Stomach (tissue), 9 donors: ENCODE measurements around the gene MCF2L2. TPM values are rescaled to one million over a fixed set of nuclear protein-coding genes. Genes with fewer than 3 reads are reported as not detected.

Experiments used
- DNase-seq, 2 donors: peaks; one replicate each; pipeline versions ENCODE4 v3.0.0 to v3.0.0-alpha.2; 2013 to 2019
- H3K27ac ChIP-seq, 5 donors: fragments of 200-600 bp in 4 of 5; sonication (generic) in 4 of 5; one replicate each; pipeline ENCODE4 v1.5.1; 2013 to 2019; ENCODE audit warnings: mild to moderate bottlenecking in 1 of 5, moderate library complexity in 1 of 5
- H3K27me3 ChIP-seq, 3 donors: fragments of 200-600 bp; sonication (generic); one replicate each; pipeline ENCODE4 v1.5.1; 2017 to 2019; ENCODE audit warnings: mixed run types in 1 of 3
- H3K36me3 ChIP-seq, 4 donors: fragments of 200-600 bp; sonication (generic); 1 replicate in 3 of 4; 2 replicates in 1 of 4; pipeline ENCODE4 v1.5.1; 2016 to 2019
- H3K4me1 ChIP-seq, 4 donors: fragments of 200-600 bp; sonication (generic); one replicate each; pipeline ENCODE4 v1.5.1; 2016 to 2019
- H3K4me3 ChIP-seq, 4 donors: fragments of 200-600 bp; sonication (generic) in 3 of 4; one replicate each; pipeline ENCODE4 v1.5.1; 2016 to 2019; ENCODE audit warnings: mild to moderate bottlenecking in 1 of 4
- H3K9me3 ChIP-seq, 4 donors: fragments of 200-600 bp; sonication (generic); one replicate each; pipeline ENCODE4 v1.5.1; 2016 to 2019
- EP300 ChIP-seq: sonication (generic); formaldehyde crosslinking; IDR thresholded peaks from one replicate; pipeline ENCODE4 v1.6.1; 2017; ENCODE audit warnings: antibody characterized with exemption
- POLR2A ChIP-seq, 4 donors: fragments of 450-650 bp; IDR thresholded peaks; one replicate each; pipeline ENCODE4 v1.6.1; 2016; ENCODE audit warnings: antibody characterized with exemption in 4 of 4, control low read depth in 2 of 4, mild to moderate bottlenecking in 1 of 4, moderate library complexity in 1 of 4
- POLR2AphosphoS5 ChIP-seq, 3 donors: sonication (generic); formaldehyde crosslinking; IDR thresholded peaks; one replicate each; pipeline ENCODE4 v1.6.1; 2016; ENCODE audit warnings: antibody characterized with exemption in 3 of 3
- WGBS, 5 donors: extraction: QIAGEN DNeasy Blood & Tissue Kit in 3 of 5; methylation state at CpG; one replicate each; pipeline versions ENCODE4 v1.1.5 to v1.1.7; 2013 to 2018; 5-methylcytosine and 5-hydroxymethylcytosine counted together
- intact Hi-C: fragments of 100-400 bp; cut with DNase I; formaldehyde crosslinking; loops from one replicate; pipeline ENCODE4 v1.15.1; 2023; ENCODE audit warnings: low total_unique reads
- polyA plus RNA-seq, 3 donors: library from polyadenylated mRNA; stranded (reverse); fragments of 200-250 nt; gene quantifications; one replicate each; pipeline ENCODE4 v1.2.3, GENCODE V29; 2013
- total RNA-seq, 5 donors: library from RNA; depleted of rRNA; stranded (reverse); fragments of >200 nt; gene quantifications; one replicate each; pipeline versions ENCODE4 v1.1.0 to v1.2.3, GENCODE V29; 2014 to 2016
- TF ChIP-seq, protein P1 (sequence below), 7 experiments: fragments of 450-650 bp in 4 of 7; fragments of 200-600 bp in 3 of 7; sonication (generic) in 3 of 7; IDR thresholded peaks; one replicate each; pipeline ENCODE4 v1.5.1; 2016 to 2019; ENCODE audit warnings: antibody characterized with exemption in 7 of 7, control low read depth in 2 of 7, mild to moderate bottlenecking in 1 of 7
- donor health status: healthy with polysubstance abuse.
- donor health status: Bipolar disorder and iron deficiency.
- donor health status: healthy.

The MCF2L2 gene
- total and polyA plus RNA-seq, 8 donors: 0.05 to 2.0 (median 0.22) TPM; not detected in 2

DNA sequence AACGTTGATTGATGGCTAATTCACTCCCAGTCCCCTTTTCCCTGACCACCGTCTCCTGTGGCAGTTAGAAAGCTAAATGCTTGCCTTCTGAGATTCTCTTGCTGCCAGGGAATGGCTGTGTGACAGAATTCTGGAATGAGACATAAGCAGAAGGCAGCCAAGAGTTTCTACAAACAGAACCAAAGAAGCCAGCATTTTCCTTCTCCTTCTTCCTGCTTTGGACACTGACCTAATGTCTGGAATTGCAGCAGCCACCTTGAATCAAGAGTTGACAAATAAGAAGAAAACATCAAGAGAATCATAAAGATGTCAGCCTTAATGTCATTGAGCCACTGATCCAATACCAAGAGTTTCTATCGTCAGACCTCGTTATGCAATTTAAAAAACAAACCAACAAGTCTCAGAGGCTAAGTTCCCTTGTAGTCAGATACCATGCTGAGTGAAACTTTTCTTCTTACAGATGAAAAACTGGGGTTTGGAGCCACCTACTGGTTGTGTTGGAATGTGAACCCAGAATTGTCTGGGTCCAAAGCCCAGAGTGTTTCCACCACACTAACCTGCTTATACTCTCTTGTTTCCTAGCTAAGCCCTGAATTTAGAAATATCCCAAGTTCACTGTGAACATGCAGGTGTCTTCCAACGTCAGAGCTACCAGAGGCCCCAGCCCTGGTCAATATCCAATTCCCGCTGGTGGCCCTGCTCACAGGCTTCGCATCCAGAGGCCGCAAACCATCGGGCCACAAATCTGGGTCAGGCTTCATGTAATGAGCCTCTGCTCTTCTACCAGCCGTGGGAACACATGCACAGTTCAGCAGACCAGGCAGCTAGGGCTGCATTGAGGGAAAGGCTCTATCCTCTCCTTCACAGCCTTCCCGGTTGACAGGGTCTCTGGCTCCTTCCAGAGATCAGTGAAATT, 42.5 kb downstream of the MCF2L2 start:
- Histone ChIP-seq H3K9me3 (no peaks in the 10 kb centered on the region), H3K36me3 (no peaks in the 10 kb centered on the region), H3K4me3 (no peak overlapping the region), H3K27ac (no peak overlapping the region), H3K4me1 (peaks cover 0 to 8% (median 6%) of the 10 kb centered on the region in 4 donors), H3K27me3 (no peaks in the 10 kb centered on the region)
- intact Hi-C loops: loop anchor here (10.0 kb wide), 1 partner anchor 261 kb away; no protein-coding TSS in a partner anchor
- WGBS, 5 donors: 56 to 62% (median 58%) methylated on average over 11 of the region's 11 CpGs
- TF ChIP-seq EP300: no peak
- TF ChIP-seq, protein P1, sequence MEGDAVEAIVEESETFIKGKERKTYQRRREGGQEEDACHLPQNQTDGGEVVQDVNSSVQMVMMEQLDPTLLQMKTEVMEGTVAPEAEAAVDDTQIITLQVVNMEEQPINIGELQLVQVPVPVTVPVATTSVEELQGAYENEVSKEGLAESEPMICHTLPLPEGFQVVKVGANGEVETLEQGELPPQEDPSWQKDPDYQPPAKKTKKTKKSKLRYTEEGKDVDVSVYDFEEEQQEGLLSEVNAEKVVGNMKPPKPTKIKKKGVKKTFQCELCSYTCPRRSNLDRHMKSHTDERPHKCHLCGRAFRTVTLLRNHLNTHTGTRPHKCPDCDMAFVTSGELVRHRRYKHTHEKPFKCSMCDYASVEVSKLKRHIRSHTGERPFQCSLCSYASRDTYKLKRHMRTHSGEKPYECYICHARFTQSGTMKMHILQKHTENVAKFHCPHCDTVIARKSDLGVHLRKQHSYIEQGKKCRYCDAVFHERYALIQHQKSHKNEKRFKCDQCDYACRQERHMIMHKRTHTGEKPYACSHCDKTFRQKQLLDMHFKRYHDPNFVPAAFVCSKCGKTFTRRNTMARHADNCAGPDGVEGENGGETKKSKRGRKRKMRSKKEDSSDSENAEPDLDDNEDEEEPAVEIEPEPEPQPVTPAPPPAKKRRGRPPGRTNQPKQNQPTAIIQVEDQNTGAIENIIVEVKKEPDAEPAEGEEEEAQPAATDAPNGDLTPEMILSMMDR (IDR thresholded peaks at IDR 0.05): peak in 5 of 7 experiments; percentile 43 to 76 (median 59)
- peak in 1 of 3 donors; percentile 29 for TF ChIP-seq POLR2AphosphoS5 (IDR thresholded peaks at IDR 0.05)
- no peak for TF ChIP-seq POLR2A (IDR thresholded peaks at IDR 0.05)
- peak; percentile 64 to 90 for DNase-seq

DNA sequence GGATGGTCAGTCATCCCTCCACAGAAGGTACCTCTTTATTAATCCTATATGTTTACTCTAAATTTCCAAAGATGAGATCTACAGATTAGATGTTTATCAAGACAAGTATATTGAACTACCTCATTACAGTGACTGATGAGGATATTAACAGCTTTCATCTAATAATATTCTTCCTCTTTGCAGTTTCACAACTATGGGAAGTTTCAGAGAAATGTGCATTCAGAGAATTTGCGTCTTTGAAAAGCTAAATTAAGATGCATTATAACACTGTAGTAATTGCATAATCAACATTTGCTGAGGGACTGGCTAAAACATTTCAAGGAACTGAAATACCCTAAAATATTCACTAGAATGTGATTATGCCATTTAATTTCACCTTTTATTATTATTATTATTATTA, 46.7 kb downstream of the MCF2L2 start:
- TF ChIP-seq, protein P1 (IDR thresholded peaks at IDR 0.05): no peak
- TF ChIP-seq POLR2A (IDR thresholded peaks at IDR 0.05) (no peak), EP300 (no peak), POLR2AphosphoS5 (IDR thresholded peaks at IDR 0.05) (no peak)
- Histone ChIP-seq H3K9me3 (no peaks in the 10 kb centered on the region), H3K4me1 (peaks cover 0 to 20% (median 6%) of the 10 kb centered on the region in 4 donors), H3K27ac (no peak overlapping the region), H3K27me3 (no peaks in the 10 kb centered on the region), H3K4me3 (no peak overlapping the region), H3K36me3 (no peaks in the 10 kb centered on the region)
- intact Hi-C loops: loop anchor here (5.0 to 10.0 kb wide), 2 partner anchors 194 to 257 kb away; no protein-coding TSS in a partner anchor
- 68 to 88% (median 80%) methylated on average over 1 of the region's 1 CpG for WGBS, 5 donors
- DNase-seq: no peak

DNA sequence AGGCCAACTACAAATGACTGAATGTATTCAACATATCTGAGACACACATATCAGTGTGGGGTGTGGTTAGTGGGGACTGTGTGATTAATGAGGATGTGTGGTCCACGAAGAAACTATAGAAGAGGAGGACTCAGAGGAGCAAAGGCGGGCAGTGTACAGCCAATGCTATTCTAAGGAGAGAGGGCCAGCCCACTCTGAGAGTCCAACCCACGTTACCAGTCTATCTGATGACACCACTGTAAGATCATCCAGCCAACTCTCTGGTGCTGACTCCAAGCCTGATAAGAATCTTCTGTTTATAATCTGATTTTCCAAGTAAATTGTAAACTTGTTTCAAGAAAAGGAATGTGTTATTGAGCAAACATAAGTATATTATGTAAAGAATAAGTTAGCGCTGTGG, 47.2 kb downstream of the MCF2L2 start:
- peak in 1 of 2 donors; percentile 5 for DNase-seq
- intact Hi-C loops: loop anchor here (5.0 to 10.0 kb wide), 2 partner anchors 194 to 256 kb away; no protein-coding TSS in a partner anchor
- H3K36me3 ChIP-seq: no peaks in the 10 kb centered on the region
- 56 to 72% (median 65%) methylated on average over 4 of the region's 4 CpGs for WGBS, 5 donors
- no peaks in the 10 kb centered on the region for H3K27me3 ChIP-seq
- TF ChIP-seq EP300 (no peak), POLR2AphosphoS5 (IDR thresholded peaks at IDR 0.05) (no peak), POLR2A (IDR thresholded peaks at IDR 0.05) (no peak)
- TF ChIP-seq, protein P1 (IDR thresholded peaks at IDR 0.05): no peak
- no peaks in the 10 kb centered on the region for H3K9me3 ChIP-seq
- H3K4me3 ChIP-seq: no peak overlapping the region
- no peak overlapping the region for H3K27ac ChIP-seq
- peaks cover 2 to 23% (median 6%) of the 10 kb centered on the region in 4 donors for H3K4me1 ChIP-seq

DNA sequence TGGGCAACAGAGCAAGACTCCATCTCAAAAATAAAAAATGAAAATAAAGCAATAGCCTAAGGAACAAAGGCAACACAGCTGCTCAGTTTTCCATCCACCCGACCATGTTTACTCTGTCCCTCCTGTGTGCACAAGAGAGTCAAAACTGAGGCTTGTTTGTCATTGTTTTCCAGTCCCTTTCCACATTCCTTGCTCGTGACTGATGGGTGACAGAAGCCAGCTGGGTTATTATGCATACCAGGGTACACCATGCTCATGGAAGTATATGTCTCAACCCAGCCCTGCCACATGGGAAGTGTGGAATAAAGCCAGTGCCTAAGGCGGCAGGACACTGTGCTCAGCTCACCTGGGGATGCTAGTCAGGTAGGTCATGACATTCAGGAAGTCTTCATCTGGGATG, 49.5 kb downstream of the MCF2L2 start:
- H3K27ac ChIP-seq: no peak overlapping the region

More for the DNA sequence above, 49.5 kb downstream of the MCF2L2 start:
- peak in 1 of 2 donors; percentile 6 for DNase-seq
- H3K36me3 ChIP-seq: no peaks in the 10 kb centered on the region
- no peaks in the 10 kb centered on the region for H3K27me3 ChIP-seq
- H3K9me3 ChIP-seq: no peaks in the 10 kb centered on the region
- H3K4me1 ChIP-seq: peaks cover 0 to 27% (median 2%) of the 10 kb centered on the region in 4 donors
- intact Hi-C loops: no loop called here
- H3K4me3 ChIP-seq: no peak overlapping the region
- WGBS, 5 donors: 55 to 66% (median 62%) methylated on average over 3 of the region's 3 CpGs
- TF ChIP-seq EP300 (no peak), POLR2A (IDR thresholded peaks at IDR 0.05) (no peak), POLR2AphosphoS5 (IDR thresholded peaks at IDR 0.05) (no peak)
- TF ChIP-seq, protein P1 (IDR thresholded peaks at IDR 0.05): no peak
